ENCODE measurements around the gene RNGTT. TPM values are rescaled to one million over a fixed set of nuclear protein-coding genes. Genes with fewer than 3 reads are reported as not detected.

RNGTT gene
- total and polyA plus RNA-seq, 8 donors = 12.1 to 18.5 (median 15.7) TPM

DNA sequence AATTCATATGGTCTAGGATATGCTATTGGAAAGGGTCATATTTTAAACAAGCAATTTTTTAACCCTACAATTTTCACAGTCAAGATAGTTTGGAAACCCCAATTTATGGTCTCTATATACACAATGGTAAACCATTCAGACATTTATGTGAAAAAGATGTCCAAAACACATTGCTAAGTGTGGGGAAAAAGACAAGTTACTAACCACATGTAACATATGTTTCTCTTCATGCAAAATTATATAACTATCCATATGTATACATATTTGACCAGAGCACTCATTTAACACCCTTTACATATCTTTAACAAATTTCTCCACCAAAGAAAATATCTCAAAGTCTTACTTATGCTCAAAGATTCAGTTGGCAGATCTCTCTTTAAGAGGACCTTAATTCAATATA is 110.6 kb downstream of the RNGTT start:
- H3K27me3 ChIP-seq = no peaks in the 10 kb centered on the region
- H3K4me3 ChIP-seq = no peak overlapping the region
- H3K9me3 ChIP-seq = no peaks in the 10 kb centered on the region
- intact Hi-C loops (cut with DNase I) = no loop called here
- no peak overlapping the region for H3K27ac ChIP-seq
- H3K4me1 ChIP-seq = no peaks in the 10 kb centered on the region
- peaks cover 0 to 5% of the 10 kb centered on the region in 2 donors for H3K36me3 ChIP-seq
- DNase-seq (no peak), ATAC-seq (no peak)
- TF ChIP-seq, protein P1, sequence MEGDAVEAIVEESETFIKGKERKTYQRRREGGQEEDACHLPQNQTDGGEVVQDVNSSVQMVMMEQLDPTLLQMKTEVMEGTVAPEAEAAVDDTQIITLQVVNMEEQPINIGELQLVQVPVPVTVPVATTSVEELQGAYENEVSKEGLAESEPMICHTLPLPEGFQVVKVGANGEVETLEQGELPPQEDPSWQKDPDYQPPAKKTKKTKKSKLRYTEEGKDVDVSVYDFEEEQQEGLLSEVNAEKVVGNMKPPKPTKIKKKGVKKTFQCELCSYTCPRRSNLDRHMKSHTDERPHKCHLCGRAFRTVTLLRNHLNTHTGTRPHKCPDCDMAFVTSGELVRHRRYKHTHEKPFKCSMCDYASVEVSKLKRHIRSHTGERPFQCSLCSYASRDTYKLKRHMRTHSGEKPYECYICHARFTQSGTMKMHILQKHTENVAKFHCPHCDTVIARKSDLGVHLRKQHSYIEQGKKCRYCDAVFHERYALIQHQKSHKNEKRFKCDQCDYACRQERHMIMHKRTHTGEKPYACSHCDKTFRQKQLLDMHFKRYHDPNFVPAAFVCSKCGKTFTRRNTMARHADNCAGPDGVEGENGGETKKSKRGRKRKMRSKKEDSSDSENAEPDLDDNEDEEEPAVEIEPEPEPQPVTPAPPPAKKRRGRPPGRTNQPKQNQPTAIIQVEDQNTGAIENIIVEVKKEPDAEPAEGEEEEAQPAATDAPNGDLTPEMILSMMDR (IDR thresholded peaks at IDR 0.05) = no peak

DNA sequence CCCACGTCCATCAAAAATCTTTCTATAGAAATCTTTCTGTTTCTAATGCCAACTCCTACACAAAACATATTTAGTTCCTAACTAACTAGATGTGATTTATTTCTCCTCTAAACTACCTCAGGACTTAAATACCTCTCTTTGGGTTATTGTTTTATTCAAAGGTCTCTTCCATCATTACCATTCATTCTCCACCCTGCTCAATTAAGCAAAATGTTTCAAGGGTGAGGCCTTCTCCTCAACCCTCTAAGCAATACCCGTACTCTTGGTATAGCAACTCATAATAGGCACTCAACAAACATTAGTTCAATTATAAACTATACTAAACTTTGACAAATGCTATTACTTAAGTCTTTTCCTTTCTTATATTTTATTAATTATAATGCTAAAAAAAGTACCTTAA is 111.4 kb downstream of the RNGTT start:
- Histone ChIP-seq H3K4me1 (no peaks in the 10 kb centered on the region), H3K27me3 (no peaks in the 10 kb centered on the region), H3K27ac (no peak overlapping the region), H3K4me3 (no peak overlapping the region), H3K9me3 (no peaks in the 10 kb centered on the region), H3K36me3 (peaks cover 0 to 5% of the 10 kb centered on the region in 2 donors)
- DNase-seq (no peak), ATAC-seq (no peak)
- intact Hi-C loops (cut with DNase I) = no loop called here
- TF ChIP-seq, protein P1 (IDR thresholded peaks at IDR 0.05) = no peak

DNA sequence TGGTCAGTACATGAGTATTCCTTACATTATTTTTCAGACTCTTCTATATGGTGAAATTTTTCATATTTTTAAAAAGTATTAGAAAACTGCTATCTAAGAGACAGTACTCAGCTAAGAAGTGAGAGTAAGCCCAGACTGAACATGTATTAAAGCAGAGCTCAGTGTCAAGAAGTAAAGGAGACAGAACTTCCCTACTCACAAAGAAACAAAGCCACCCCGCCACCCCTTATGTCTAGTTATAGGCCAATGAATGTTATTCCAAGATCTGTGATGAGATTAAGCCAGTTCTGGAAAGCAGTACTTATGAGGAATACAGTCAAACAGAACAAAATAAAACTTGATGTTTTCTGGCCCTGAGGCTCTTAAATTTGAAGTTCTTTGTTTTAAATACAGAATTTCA is 114.5 kb downstream of the RNGTT start:
- no peaks in the 10 kb centered on the region for H3K9me3 ChIP-seq
- DNase-seq (no peak), ATAC-seq (no peak)
- TF ChIP-seq, protein P1 (IDR thresholded peaks at IDR 0.05) = no peak
- H3K4me1 ChIP-seq = no peaks in the 10 kb centered on the region
- H3K27ac ChIP-seq = no peak overlapping the region
- H3K27me3 ChIP-seq = no peaks in the 10 kb centered on the region
- intact Hi-C loops (cut with DNase I) = no loop called here
- H3K36me3 ChIP-seq = peaks cover 0 to 11% of the 10 kb centered on the region in 2 donors
- H3K4me3 ChIP-seq = no peak overlapping the region

DNA sequence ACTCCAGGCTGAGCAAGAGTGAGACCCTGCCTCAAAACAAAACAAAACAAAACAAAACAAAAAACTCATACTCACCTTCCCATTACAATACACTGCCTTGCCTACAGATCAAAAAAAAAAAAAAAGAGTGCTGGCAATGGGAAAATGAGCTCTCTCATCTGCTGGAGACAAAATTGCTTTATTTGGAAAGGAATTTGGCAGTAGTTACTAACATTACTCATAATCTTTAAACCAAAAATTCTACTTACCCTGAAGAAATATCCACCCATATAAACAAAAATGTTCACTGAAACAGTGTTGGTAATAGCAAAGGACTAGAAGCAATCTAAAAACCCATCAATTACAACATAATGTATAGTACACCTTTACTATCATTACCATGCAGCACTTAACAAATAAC is 120.4 kb downstream of the RNGTT start:
- Histone ChIP-seq H3K27ac (no peak overlapping the region), H3K27me3 (no peaks in the 10 kb centered on the region), H3K36me3 (peaks cover 0 to 21% of the 10 kb centered on the region in 2 donors), H3K4me3 (no peak overlapping the region), H3K9me3 (no peaks in the 10 kb centered on the region), H3K4me1 (no peaks in the 10 kb centered on the region)
- DNase-seq = no peak
- intact Hi-C loops (cut with DNase I) = no loop called here
- TF ChIP-seq, protein P1 (IDR thresholded peaks at IDR 0.05) = no peak
- no peak for ATAC-seq

DNA sequence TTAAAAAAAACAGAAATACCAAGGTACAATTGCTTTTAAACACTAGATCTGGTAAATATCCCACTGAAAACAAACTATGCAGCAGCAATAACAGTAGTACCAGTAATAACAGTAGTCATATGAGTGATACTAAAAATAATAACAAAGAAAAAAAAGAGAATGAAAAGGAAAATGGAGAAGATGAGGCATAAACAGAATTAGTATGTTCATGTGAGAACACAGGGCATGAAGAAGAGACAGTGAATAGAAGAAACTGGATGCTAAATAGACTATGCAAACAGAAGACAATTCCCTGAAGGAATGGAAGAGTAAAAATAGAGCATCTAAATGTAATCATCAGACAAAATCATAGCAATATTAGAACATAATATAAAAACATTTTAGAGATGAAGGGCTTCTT is 121.1 kb downstream of the RNGTT start:
- TF ChIP-seq, protein P1 (IDR thresholded peaks at IDR 0.05) = no peak
- intact Hi-C loops (cut with DNase I) = no loop called here
- ATAC-seq = no peak
- Histone ChIP-seq H3K4me3 (no peak overlapping the region), H3K27me3 (no peaks in the 10 kb centered on the region), H3K36me3 (peaks cover 0 to 21% of the 10 kb centered on the region in 2 donors), H3K27ac (no peak overlapping the region), H3K9me3 (no peaks in the 10 kb centered on the region), H3K4me1 (no peaks in the 10 kb centered on the region)
- DNase-seq = no peak

Data from left lung (tissue), 10 donors.